ENCODE results near the gene ZNF217. TPM values are rescaled to one million over a fixed set of nuclear protein-coding genes. Genes with fewer than 3 reads are reported as not detected.
"Not testable (repeated sequence)": the region's sequence is repeated elsewhere in the genome, so short reads cannot be mapped to it uniquely, and the experiment has no call there.

Gene ZNF217
- total RNA-seq, 1 donor from 2014 or later: 64.7 TPM

DNA sequence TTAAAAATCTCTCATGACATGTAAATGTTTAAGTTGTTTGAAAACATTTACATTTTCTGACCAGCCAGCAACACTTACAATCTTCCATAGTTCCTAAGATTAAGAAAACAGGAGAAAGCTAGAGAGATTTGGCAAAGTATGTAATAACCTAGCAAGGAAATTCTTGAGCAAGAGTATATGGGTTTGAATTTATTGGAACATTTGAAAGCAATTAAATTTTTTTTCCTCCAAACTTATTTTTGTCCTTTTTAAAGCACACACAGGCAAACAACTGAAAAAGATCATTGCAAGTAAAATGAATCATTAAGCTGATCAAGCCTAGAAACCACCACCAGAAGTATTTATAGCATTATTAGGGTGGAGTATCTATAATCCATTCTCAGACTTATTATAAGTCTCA lies 20.1 kb upstream of the ZNF217 start:
- TF ChIP-seq, protein P1, sequence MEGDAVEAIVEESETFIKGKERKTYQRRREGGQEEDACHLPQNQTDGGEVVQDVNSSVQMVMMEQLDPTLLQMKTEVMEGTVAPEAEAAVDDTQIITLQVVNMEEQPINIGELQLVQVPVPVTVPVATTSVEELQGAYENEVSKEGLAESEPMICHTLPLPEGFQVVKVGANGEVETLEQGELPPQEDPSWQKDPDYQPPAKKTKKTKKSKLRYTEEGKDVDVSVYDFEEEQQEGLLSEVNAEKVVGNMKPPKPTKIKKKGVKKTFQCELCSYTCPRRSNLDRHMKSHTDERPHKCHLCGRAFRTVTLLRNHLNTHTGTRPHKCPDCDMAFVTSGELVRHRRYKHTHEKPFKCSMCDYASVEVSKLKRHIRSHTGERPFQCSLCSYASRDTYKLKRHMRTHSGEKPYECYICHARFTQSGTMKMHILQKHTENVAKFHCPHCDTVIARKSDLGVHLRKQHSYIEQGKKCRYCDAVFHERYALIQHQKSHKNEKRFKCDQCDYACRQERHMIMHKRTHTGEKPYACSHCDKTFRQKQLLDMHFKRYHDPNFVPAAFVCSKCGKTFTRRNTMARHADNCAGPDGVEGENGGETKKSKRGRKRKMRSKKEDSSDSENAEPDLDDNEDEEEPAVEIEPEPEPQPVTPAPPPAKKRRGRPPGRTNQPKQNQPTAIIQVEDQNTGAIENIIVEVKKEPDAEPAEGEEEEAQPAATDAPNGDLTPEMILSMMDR (IDR thresholded peaks at IDR 0.05; ENCODE audit: partially characterized antibody, unreplicated experiment): no peak
- DNase-seq: no peak
- Mint-ChIP-seq H3K4me3 (ENCODE audit: unreplicated experiment) (no peak overlapping the region), H3K36me3 (ENCODE audit: unreplicated experiment) (no peaks in the 10 kb centered on the region), H3K27me3 (ENCODE audit: unreplicated experiment) (no peaks in the 10 kb centered on the region), H3K9me3 (ENCODE audit: unreplicated experiment) (no peaks in the 10 kb centered on the region), H3K4me1 (ENCODE audit: low read depth, unreplicated experiment) (peaks cover 11% of the 10 kb centered on the region), H3K27ac (ENCODE audit: unreplicated experiment) (no peak overlapping the region)

GRCh38 chr20:53612289-53612688 lies 18.6 kb upstream of the ZNF217 start:
- H3K27me3 Mint-ChIP-seq (ENCODE audit: unreplicated experiment); H3K9me3 Mint-ChIP-seq (ENCODE audit: unreplicated experiment); H3K4me3 Mint-ChIP-seq (ENCODE audit: unreplicated experiment); DNase-seq; H3K36me3 Mint-ChIP-seq (ENCODE audit: unreplicated experiment); H3K27ac Mint-ChIP-seq (ENCODE audit: unreplicated experiment): not testable (repeated sequence)
- H3K4me1 Mint-ChIP-seq (ENCODE audit: low read depth, unreplicated experiment): peaks cover 11% of the 10 kb centered on the region

GRCh38 chr20:53611449-53611894 lies 17.8 kb upstream of the ZNF217 start:
- no peaks in the 10 kb centered on the region for H3K27me3 Mint-ChIP-seq (ENCODE audit: unreplicated experiment)
- H3K27ac Mint-ChIP-seq (ENCODE audit: unreplicated experiment): no peak overlapping the region
- no peak for DNase-seq
- TF ChIP-seq, protein P1 (IDR thresholded peaks at IDR 0.05; ENCODE audit: partially characterized antibody, unreplicated experiment): no peak
- no peak overlapping the region for H3K4me3 Mint-ChIP-seq (ENCODE audit: unreplicated experiment)
- H3K36me3 Mint-ChIP-seq (ENCODE audit: unreplicated experiment): no peaks in the 10 kb centered on the region
- H3K4me1 Mint-ChIP-seq (ENCODE audit: low read depth, unreplicated experiment): peaks cover 11% of the 10 kb centered on the region
- no peaks in the 10 kb centered on the region for H3K9me3 Mint-ChIP-seq (ENCODE audit: unreplicated experiment)

DNA sequence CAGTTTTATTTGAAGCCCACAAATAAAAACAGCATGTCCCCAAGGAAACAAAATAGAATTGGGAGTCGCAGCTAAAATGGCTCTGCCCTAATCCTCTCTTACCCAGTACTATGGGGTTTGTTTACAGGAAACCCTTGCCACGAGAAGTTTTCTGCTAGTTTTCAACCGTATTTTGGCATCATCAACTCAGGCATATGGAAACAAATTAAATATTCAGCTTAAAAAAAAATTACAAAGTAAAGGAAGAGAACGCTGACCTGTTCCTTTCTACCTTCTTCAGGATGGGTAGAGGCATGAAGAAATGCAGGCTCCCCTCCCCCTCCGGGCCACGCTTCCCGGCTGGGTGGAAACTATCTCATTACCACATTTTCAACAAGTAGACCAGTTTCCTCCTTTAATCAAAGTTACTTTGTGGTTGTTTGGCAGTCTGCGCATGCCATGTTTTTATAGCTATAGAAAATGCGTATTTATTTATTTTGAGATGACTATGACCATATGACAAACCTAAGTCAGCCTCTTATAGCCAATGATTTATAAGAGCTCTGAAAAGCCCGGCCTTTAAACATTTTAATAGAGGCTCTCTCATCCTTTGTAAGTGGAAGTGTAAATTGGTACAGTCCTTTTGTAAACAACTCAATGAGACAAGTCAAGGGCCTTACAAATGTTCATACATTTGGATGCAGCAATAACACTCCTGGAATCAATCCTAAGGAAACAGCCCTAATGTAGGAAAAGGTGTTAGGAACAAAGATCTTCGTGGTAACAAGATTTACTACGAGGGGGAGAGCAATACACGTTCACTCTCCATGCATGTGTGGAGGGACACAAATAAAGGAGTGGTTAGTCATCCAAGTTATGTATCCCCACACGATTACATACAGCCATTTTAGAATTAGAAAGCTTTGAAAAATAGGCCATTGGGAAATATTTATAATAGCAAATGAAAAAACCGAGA lies 16.1 kb upstream of the ZNF217 start:
- peak; percentile 24 for DNase-seq
- Mint-ChIP-seq H3K4me3 (ENCODE audit: unreplicated experiment) (no peak overlapping the region), H3K27me3 (ENCODE audit: unreplicated experiment) (no peaks in the 10 kb centered on the region), H3K9me3 (ENCODE audit: unreplicated experiment) (no peaks in the 10 kb centered on the region), H3K27ac (ENCODE audit: unreplicated experiment) (no peak overlapping the region), H3K36me3 (ENCODE audit: unreplicated experiment) (no peaks in the 10 kb centered on the region), H3K4me1 (ENCODE audit: low read depth, unreplicated experiment) (peaks cover 11% of the 10 kb centered on the region)
- TF ChIP-seq, protein P1 (IDR thresholded peaks at IDR 0.05; ENCODE audit: partially characterized antibody, unreplicated experiment): no peak

GRCh38 chr20:53608456-53609452 lies 15.1 kb upstream of the ZNF217 start:
- Mint-ChIP-seq H3K4me1 (ENCODE audit: low read depth, unreplicated experiment) (peaks cover 11% of the 10 kb centered on the region), H3K27me3 (ENCODE audit: unreplicated experiment) (no peaks in the 10 kb centered on the region), H3K9me3 (ENCODE audit: unreplicated experiment) (no peaks in the 10 kb centered on the region), H3K27ac (ENCODE audit: unreplicated experiment) (no peak overlapping the region), H3K36me3 (ENCODE audit: unreplicated experiment) (no peaks in the 10 kb centered on the region), H3K4me3 (ENCODE audit: unreplicated experiment) (no peak overlapping the region)
- TF ChIP-seq, protein P1 (IDR thresholded peaks at IDR 0.05; ENCODE audit: partially characterized antibody, unreplicated experiment): no peak
- no peak for DNase-seq

All from glutamatergic neuron (in vitro differentiated cells).